Neural progenitor cell (in vitro differentiated cells): ENCODE results near the gene PTPRK.

Experiments
- CTCF ChIP-seq: fragments of 200-600 bp; sonication (generic); IDR thresholded peaks from 2 replicates; pipeline ENCODE4 v1.5.1; 2017; ENCODE audit warnings: antibody characterized with exemption, mild to moderate bottlenecking
- EZH2 ChIP-seq: fragments of 200-600 bp; sonication (generic); IDR thresholded peaks from 2 replicates; pipeline ENCODE4 v1.6.1; 2017; ENCODE audit warnings: antibody characterized with exemption, mild to moderate bottlenecking, moderate library complexity
- EZH2phosphoT487 ChIP-seq: fragments of 200-600 bp; sonication (generic); IDR thresholded peaks from 2 replicates; pipeline ENCODE4 v1.6.1; 2017; ENCODE audit warnings: antibody characterized with exemption

GRCh38 chr6:127954082-127954481 is 566.3 kb downstream of the PTPRK start:
- TF ChIP-seq CTCF (no peak), EZH2 (no peak), EZH2phosphoT487 (no peak)
